ENCODE measurements around the gene CD52. TPM values are rescaled to one million over a fixed set of nuclear protein-coding genes. Genes with fewer than 3 reads are reported as not detected.

The CD52 gene
- total RNA-seq, 2 experiments from 2014 or later: 582 to 608 TPM

- peaks cover 46% of the 10 kb centered on the region for H3K4me1 ChIP-seq (ENCODE audit: insufficient read depth, low read length)
- no peaks in the 10 kb centered on the region for H3K27me3 Mint-ChIP-seq
- no peak overlapping the region for H3K27ac Mint-ChIP-seq
- ChIA-PET CTCF (no interaction called here), POLR2A (interaction anchor here (0.8 to 1.8 kb wide), 5 partner anchors 8 to 20 kb away, joined by 3 to 6 read pairs (median 5); partner anchors contain the start of genes CD52 and UBXN11)
- peaks cover 12% of the 10 kb centered on the region for H3K36me3 Mint-ChIP-seq (ENCODE audit: low read depth)
- peaks cover 11% of the 10 kb centered on the region for H3K36me3 ChIP-seq (ENCODE audit: insufficient read depth, low read length)
- H3K27me3 ChIP-seq (ENCODE audit: control insufficient read depth in 1 of 2, insufficient read depth in 2 of 2, low read length in 2 of 2): no peaks in the 10 kb centered on the region
- no peaks in the 10 kb centered on the region for H3K9me3 Mint-ChIP-seq
- H3K4me1 Mint-ChIP-seq (ENCODE audit: low read depth): peaks cover 22% of the 10 kb centered on the region
- ATAC-seq (ENCODE audit: poor library complexity) (no peak), DNase-seq (peak in 1 of 14 experiments; percentile 1)
- intact Hi-C loops (cut with DNase I, micrococcal nuclease): no loop called here
- no peak overlapping the region for H3K4me3 ChIP-seq (ENCODE audit: low read length)
- no peak overlapping the region for H3K4me3 Mint-ChIP-seq
- no peak overlapping the region for H3K27ac ChIP-seq (ENCODE audit: low read depth in 1 of 2, low read length in 2 of 2)
- TF ChIP-seq CTCF (IDR thresholded peaks at IDR 0.05): no peak
- H3K9me3 ChIP-seq (ENCODE audit: control insufficient read depth in 1 of 2, insufficient read depth in 1 of 2, low read length in 2 of 2): no peaks in the 10 kb centered on the region
Observed at GRCh38 chr1:26297057-26297790, 20.5 kb upstream of the CD52 start.

- Mint-ChIP-seq H3K4me1 (ENCODE audit: low read depth) (peaks cover 21% of the 10 kb centered on the region), H3K27me3 (no peaks in the 10 kb centered on the region), H3K36me3 (ENCODE audit: low read depth) (peaks cover 12% of the 10 kb centered on the region), H3K4me3 (no peak overlapping the region), H3K27ac (no peak overlapping the region), H3K9me3 (no peaks in the 10 kb centered on the region)
- Histone ChIP-seq H3K4me3 (ENCODE audit: low read length) (no peak overlapping the region), H3K4me1 (ENCODE audit: insufficient read depth, low read length) (peaks cover 41% of the 10 kb centered on the region), H3K9me3 (ENCODE audit: control insufficient read depth in 1 of 2, insufficient read depth in 1 of 2, low read length in 2 of 2) (no peaks in the 10 kb centered on the region), H3K36me3 (ENCODE audit: insufficient read depth, low read length) (peaks cover 11% of the 10 kb centered on the region), H3K27me3 (ENCODE audit: control insufficient read depth in 1 of 2, insufficient read depth in 2 of 2, low read length in 2 of 2) (no peaks in the 10 kb centered on the region), H3K27ac (ENCODE audit: low read depth in 1 of 2, low read length in 2 of 2) (no peak overlapping the region)
- peak in 1 of 14 experiments; percentile 1 for DNase-seq
- intact Hi-C loops (cut with DNase I, micrococcal nuclease): no loop called here
- no peak for TF ChIP-seq CTCF (IDR thresholded peaks at IDR 0.05)
- POLR2A ChIA-PET: interaction anchor here (0.8 to 1.8 kb wide), 5 partner anchors 9 to 19 kb away, joined by 3 to 6 read pairs (median 5); partner anchors contain the start of genes CD52 and UBXN11
- CTCF ChIA-PET: no interaction called here
- ATAC-seq (ENCODE audit: poor library complexity): no peak
Observed at GRCh38 chr1:26297791-26298124, 20.0 kb upstream of the CD52 start.

GRCh38 chr1:26300578-26301275 is 17.0 kb upstream of the CD52 start:
- Histone ChIP-seq H3K36me3 (ENCODE audit: insufficient read depth, low read length) (peaks cover 9% of the 10 kb centered on the region), H3K9me3 (ENCODE audit: control insufficient read depth in 1 of 2, insufficient read depth in 1 of 2, low read length in 2 of 2) (no peaks in the 10 kb centered on the region), H3K4me3 (ENCODE audit: low read length) (no peak overlapping the region), H3K27ac (ENCODE audit: low read depth in 1 of 2, low read length in 2 of 2) (no peak overlapping the region), H3K4me1 (ENCODE audit: insufficient read depth, low read length) (peaks cover 28% of the 10 kb centered on the region), H3K27me3 (ENCODE audit: control insufficient read depth in 1 of 2, insufficient read depth in 2 of 2, low read length in 2 of 2) (no peaks in the 10 kb centered on the region)
- intact Hi-C loops (cut with DNase I, micrococcal nuclease): no loop called here
- H3K27ac Mint-ChIP-seq: peak overlapping the region; percentile 47
- no peaks in the 10 kb centered on the region for H3K9me3 Mint-ChIP-seq
- peaks cover 18% of the 10 kb centered on the region for H3K4me1 Mint-ChIP-seq (ENCODE audit: low read depth)
- POLR2A ChIA-PET: interaction anchor here (0.7 to 2.6 kb wide), 5 partner anchors 10 to 17 kb away, joined by 4 to 16 read pairs (median 6); partner anchors contain the start of gene CD52
- H3K4me3 Mint-ChIP-seq: no peak overlapping the region
- CTCF ChIA-PET: interaction anchor here (0.8 to 2.2 kb wide), 4 partner anchors 11 to 26 kb away, joined by 3 to 10 read pairs (median 3); no protein-coding TSS in a partner anchor
- no peak for TF ChIP-seq CTCF (IDR thresholded peaks at IDR 0.05)
- peaks cover 8% of the 10 kb centered on the region for H3K36me3 Mint-ChIP-seq (ENCODE audit: low read depth)
- ATAC-seq (ENCODE audit: poor library complexity) (no peak), DNase-seq (no peak)
- H3K27me3 Mint-ChIP-seq: no peaks in the 10 kb centered on the region
